G401.6 (cell line): ENCODE results near the gene GXYLT2.
A peak's percentile ranks its signal among the peaks of the same experiment; 100 is the strongest.

Source experiments
- FAIRE-seq: peaks from 2 replicates; lab custom pipeline; 2012; peaks lifted over from hg19 to GRCh38; lab: Jason Lieb, UNC

GXYLT2 gene

DNA sequence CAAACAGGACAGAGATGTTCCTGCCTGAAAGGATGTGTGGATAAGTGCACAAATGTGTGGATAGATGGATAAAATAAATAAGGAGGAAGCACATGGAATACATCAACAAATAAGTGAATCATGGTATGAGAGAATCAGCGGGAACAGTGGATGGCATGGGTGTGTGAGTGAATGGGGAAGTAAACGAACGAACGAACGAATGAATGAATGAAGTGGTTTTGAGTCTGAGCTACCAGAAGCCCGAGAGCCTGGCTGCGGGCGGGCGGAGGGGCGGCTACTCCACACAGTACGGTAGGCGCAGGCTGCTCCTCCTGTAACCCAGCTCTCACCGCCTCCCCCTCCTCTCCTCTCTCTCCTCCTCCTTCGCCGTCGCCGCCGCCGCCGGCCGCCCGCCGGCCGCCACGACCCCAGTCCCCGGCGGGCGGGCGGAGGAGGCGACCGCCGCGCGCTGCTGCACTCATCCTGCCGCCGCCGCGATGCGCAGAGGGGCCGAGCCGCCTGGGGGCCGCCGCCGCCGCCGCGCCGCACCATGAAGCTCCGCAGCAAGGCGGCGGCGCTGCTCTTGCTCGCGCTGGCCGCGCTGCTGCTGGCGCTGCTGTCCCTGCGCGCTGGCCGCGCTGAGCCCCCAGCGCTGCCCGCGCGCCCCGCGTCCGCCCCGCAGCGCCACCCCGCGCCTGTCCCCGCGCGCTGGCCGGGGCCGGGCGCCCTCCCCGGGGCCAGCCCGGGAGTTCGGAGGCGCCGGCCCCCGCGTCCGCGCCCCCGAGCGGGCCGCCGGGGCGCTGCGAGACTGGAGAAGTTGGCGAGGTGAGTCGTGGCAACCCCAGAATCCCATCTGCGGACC lies at the start of gene GXYLT2:
Gene GXYLT2, plus strand, starts transcription at position 342 of the 841 bp plus-strand sequence. Its CDS starts 188 bp downstream, at position 530.
- FAIRE-seq = no peak

DNA sequence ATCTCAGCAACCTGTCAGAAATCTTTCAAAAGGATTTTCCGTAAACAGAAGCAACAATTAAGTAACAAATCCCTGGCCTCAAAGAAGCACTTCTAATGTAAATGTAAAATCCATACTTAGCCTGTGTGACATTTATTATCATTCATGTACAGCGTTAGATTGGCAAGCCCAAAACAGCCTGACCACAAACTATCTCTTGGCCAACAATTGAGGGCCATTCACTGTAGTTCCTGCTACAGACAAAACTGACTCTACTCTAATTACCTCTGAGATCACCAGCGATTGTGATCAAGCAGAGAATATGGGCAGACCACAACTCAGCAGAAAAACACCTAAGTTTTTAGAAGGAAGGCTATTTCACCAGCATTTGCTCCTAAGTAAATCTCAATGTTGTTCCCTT lies 48.8 kb upstream of the GXYLT2 start:
- FAIRE-seq = no peak

GRCh38 chr3:72844436-72844993 lies 43.3 kb upstream of the GXYLT2 start:
- peak; percentile 30 for FAIRE-seq

DNA sequence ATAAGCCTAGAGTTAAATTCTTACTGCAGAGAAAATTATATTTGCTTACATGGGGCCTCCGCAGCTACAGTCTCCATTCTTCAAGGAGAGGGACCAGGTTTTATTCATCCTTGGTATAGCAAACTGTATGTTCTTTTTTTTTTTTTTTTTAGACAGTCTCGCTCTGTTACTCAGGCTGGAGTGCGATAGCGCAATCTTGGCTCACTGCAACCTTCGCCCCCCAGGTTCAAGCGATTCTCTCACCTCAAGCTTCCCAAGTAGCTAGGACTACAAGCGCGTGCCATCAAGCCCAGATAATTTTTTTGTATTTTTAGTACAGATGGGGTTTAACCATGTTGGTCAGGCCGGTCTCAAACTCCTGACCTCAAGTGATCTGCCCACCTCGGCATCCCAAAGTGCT lies 41.7 kb upstream of the GXYLT2 start:
- FAIRE-seq = no peak

- no peak for FAIRE-seq
Observed at GRCh38 chr3:72847282-72847681, 40.6 kb upstream of the GXYLT2 start.

GRCh38 chr3:72847751-72848702 lies 39.8 kb upstream of the GXYLT2 start, which contains the start of gene SHQ1:
TSS of gene SHQ1 (minus strand) at chr3:72848445. CDS start at chr3:72848340, 105 bp downstream.
- FAIRE-seq = peak; percentile 94

DNA sequence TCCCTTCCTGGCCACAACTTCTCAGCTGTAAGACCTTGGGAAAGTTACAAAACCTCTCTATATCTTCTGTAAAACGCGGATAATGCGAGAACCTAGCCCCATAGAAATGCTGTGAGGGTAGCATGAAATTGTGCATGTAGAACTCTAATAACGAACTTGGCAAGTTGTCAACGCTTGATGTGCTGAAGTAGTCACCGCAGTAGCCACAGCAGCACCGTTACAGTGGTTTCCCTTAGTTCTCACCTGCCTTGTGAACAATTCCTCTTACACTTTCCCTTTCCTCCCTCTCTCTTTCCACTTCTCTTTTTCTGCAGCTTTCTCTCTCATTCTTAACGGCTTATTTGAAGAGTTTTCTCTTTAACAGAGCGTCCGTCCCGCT lies 39.2 kb upstream of the GXYLT2 start:
- FAIRE-seq = no peak

DNA sequence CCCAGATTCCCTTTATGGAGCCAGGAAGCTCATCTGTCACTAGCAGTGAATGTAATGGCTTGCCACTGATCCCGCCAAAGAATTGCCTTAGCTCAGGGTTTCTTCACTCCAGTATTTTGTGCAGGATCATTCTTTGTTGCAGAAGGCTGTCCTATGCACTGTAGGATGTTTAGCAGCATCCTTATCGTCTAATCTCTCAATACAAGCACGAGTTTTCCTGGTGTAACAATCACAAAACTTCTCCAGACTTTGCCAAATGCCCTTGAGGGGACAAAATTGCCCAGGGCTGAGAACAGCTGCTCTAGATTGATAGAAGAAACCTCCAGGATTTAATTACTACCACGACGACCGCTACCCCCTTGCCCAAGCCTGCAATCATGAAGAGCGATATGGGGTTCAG lies 32.8 kb upstream of the GXYLT2 start:
- FAIRE-seq = no peak

DNA sequence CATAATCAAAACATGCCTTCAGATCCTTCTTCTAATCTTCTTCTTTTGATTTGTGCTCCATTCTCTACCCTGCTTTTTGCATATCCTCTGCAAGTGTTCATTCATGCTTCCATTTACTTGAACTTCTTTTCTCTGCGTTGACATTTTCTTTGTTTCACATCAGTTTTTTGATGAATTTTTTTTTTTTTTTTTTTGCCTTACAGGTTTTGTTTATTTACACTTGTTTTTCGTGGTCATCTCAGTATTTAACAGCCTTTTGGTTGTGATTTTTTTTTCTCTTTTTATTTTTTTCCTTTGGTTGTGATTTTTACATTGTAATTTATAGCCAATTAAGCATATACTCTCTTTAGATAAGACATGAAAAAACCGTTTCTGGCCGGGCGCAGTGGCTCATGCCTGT lies 27.8 kb upstream of the GXYLT2 start:
- FAIRE-seq = peak; percentile 15

GRCh38 chr3:72860846-72861245 lies 27.0 kb upstream of the GXYLT2 start:
- no peak for FAIRE-seq

GRCh38 chr3:72862314-72863090 lies 25.3 kb upstream of the GXYLT2 start:
- no peak for FAIRE-seq

DNA sequence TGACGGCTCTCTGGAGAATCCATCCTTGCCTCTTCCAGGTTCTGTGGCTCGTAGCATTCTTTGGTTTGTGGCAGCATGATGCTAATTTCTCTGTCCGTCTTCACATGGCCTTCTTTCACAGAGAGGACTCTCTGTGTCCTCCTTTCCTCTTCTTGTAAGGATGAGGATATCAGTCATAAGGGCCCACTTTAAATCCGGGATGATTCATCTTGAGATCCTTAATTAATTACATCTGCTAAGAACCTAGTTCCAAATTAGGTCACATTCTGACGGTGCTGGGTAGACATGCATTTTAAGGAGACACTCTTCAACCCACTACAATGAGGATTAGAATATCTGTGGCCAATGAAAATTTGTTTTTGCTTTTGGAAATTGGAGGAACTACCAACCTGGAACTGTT lies 15.7 kb upstream of the GXYLT2 start:
- FAIRE-seq = no peak

GRCh38 chr3:72887343-72887704 lies 522 bp upstream of the GXYLT2 start:
- peak; percentile 19 for FAIRE-seq

DNA sequence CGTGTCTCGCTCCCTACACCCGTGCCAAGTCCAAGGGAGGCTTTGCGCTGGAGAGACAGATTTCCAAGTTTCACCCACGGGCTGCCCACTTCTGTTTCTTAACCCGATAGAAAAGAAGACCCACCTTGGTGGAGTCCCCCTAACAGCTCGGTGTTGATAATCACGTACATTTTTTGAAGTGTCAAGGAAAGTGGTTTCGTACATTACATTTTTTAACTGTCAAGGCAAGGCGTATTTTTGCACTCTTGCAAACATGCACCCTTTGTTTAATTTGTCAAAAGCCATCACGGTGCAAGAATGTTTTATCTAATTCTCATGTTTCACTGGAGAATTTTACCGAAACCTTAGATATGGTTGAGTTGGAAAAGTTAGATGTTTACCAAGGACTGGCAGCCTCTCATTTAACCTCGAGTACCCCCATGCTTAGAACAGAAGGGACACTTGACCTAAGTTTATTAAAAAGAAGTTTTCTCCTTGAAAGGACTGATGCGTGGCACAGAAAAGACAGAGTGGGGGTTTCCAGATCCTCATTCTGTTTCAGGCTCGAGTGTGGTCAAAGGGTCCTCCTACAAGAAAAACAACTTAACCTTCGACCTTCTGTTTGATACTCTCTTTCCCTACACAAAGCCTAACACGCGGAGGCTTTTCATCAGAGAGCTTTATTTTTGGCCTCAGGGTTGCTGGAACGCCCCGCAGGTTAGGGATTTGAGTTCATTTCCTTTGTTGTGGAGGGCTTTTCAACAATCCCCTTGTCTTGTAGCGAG lies 882 bp downstream of the GXYLT2 start:
- peak; percentile 61 for FAIRE-seq

- FAIRE-seq = no peak
Observed at GRCh38 chr3:72889310-72890165, 1.7 kb downstream of the GXYLT2 start.

- no peak for FAIRE-seq
Observed at GRCh38 chr3:72890166-72890925, 2.5 kb downstream of the GXYLT2 start.

GRCh38 chr3:72891053-72891855 lies 3.4 kb downstream of the GXYLT2 start:
- no peak for FAIRE-seq

GRCh38 chr3:72892081-72892775 lies 4.4 kb downstream of the GXYLT2 start:
- no peak for FAIRE-seq
